GM06990 (cell line): ENCODE data around the gene SP3.

Source experiments
- DNase-seq: peaks from one replicate; pipeline ENCODE4 v3.0.0-alpha.2; 2011; ENCODE audit not compliant: insufficient read length; ENCODE audit errors: extremely low read depth
- H3K27me3 ChIP-seq: replicated peaks from 2 replicates; pipeline ENCODE4 v1.6.0; 2011; ENCODE audit warnings: low read length; ENCODE audit not compliant: control insufficient read depth, insufficient read depth
- H3K36me3 ChIP-seq: 2 replicates; pipeline ENCODE4 v1.5.1; 2011; ENCODE audit warnings: low read length; ENCODE audit not compliant: control insufficient read depth, insufficient read depth
- H3K4me3 ChIP-seq: replicated peaks from 2 replicates; pipeline ENCODE4 v1.5.1; 2011; ENCODE audit warnings: low read depth, mild to moderate bottlenecking, control low read depth, low read length
- CTCF ChIP-seq: IDR thresholded peaks from 2 replicates; pipeline ENCODE4 v1.5.1; 2011; ENCODE audit warnings: low read length, control low read depth, mild to moderate bottlenecking, inconsistent platforms; ENCODE audit not compliant: insufficient read depth, poor library complexity, severe bottlenecking

SP3 gene

GRCh38 chr2:174011796-174012195, 46.6 kb upstream of the SP3 start:
- no peak for TF ChIP-seq CTCF
- no peak for DNase-seq
- H3K36me3 ChIP-seq, result no peaks in the 10 kb centered on the region
- H3K4me3 ChIP-seq, result no peak overlapping the region
- H3K27me3 ChIP-seq, result no peaks in the 10 kb centered on the region

GRCh38 chr2:174011173-174011572, 46.0 kb upstream of the SP3 start:
- no peak for DNase-seq
- Histone ChIP-seq H3K27me3 (no peaks in the 10 kb centered on the region), H3K4me3 (no peak overlapping the region), H3K36me3 (no peaks in the 10 kb centered on the region)
- TF ChIP-seq CTCF, result no peak

DNA sequence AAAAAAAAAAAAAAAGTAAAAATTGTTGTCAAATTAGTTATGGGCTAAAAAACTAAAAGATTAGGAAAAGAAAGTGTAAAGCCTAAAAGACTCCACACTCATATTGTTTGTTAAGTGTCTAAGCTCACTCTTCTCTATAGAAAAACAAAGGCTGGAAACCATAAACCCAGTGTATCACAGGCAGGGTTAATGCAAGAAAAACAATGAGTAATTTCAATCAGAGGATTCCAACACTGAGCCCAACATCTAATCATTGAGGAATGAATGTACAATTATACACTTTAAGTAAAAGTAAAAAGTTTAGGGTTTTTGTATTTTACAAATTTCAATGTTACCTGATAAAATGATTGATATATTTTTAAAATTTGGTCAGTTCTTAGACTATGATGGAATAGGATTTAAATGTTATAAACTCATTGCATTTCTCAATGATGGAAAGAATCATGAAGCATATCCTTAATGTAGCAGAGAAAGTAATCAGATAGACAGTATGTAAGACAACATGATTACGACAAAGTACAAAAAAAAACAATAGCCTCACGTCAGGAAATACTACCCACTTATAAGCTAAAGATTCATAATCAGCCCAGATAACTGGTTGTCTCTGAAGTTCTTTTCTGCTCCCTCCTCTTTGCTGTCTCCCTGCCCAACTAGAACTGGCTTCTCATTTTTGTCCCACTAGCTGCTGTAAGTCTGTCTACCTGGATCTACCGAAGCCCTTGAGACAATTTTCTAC, 44.5 kb upstream of the SP3 start:
- H3K27me3 ChIP-seq, result no peaks in the 10 kb centered on the region
- DNase-seq, result no peak
- no peaks in the 10 kb centered on the region for H3K36me3 ChIP-seq
- TF ChIP-seq CTCF, result no peak
- H3K4me3 ChIP-seq, result no peak overlapping the region

DNA sequence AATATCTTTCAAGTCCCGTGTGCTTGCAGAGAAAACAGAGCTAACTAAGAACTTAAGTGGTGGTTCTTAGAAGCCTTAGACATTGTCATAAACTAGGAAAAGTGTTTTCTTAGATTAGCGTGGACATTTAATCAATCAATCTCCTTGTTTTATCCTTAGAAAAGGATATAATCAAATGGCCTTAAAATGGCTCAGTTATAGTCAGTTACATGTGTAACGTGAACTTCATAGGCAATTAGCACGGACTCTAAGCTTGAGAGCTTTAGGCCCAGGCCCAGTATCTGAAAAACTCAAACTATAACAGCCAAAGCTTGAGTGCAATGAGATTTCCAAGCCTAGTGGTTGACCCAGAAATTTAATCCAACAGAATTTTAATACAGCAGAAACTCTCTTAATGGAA, 43.5 kb upstream of the SP3 start:
- no peak for DNase-seq
- Histone ChIP-seq H3K27me3 (no peaks in the 10 kb centered on the region), H3K36me3 (no peaks in the 10 kb centered on the region), H3K4me3 (no peak overlapping the region)
- TF ChIP-seq CTCF, result no peak

DNA sequence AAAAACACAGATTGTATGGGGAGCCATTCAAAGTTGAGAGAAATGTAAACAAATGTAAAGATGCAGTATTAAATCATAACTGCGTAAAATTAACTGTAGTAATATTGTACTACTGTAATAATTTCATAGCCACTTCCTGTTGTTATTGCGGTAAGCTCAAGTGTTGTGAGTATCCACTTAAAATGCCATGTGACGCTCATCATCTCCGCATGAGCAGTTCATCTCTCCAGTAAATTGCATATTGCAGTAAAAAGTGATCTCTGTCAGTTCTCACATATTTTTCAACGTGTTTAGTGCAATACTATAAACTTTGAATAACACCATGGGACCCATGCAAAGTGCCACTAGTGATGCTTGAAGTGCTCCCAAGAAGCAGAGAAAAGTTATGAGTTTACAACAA, 41.8 kb upstream of the SP3 start:
- H3K36me3 ChIP-seq, result no peaks in the 10 kb centered on the region
- H3K27me3 ChIP-seq, result no peaks in the 10 kb centered on the region
- no peak for DNase-seq
- TF ChIP-seq CTCF, result no peak
- no peak overlapping the region for H3K4me3 ChIP-seq
